Hematopoietic multipotent progenitor cell treated with erythropoietin and hydrocortisone succinate and interleukin-3 and kit ligand, for 6 days (in vitro differentiated cells): ENCODE data around the gene DECR2.

Experiments used
- DNase-seq: peaks from one replicate; pipeline ENCODE4 v3.0.0-alpha.2; 2015

DECR2 gene

DNA sequence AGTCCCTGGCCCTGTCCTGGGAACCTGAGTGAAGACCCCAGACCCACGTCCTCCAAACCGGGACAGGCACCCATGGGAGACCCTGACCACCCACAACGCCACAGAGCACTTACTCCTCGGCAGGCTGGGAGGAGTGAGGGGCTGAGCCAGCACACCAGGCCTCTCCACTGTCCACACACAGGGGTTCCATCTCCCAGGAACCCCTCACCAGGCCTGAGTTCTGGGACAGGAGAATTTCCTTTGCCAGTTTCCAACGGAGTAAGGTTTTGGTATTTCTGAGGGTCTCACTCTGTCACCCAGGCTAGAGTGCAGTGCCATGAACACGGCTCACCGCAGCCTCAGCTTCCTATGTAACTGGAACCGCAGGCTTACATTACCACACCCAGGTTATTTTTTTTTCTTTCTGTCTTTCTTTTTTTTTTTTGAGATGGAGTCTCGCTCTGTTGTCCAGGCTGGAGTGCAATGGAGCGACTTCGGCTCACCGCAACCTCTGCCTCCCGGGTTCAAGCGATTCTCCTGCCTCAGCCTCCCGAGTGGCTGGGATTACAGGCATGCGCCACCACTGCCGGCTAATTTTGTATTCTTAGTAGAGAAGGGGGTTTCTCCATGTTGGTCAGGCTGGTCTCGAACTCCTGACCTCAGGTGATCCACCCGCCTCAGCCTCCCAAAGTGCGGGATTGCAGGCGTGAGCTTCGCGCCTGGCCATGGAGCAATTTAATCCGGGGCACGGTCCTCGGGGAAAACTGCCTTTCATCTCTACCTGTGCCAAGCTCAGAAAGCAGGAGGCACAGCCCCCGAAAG lies 21.5 kb upstream of the DECR2 start:
- no peak for DNase-seq

DNA sequence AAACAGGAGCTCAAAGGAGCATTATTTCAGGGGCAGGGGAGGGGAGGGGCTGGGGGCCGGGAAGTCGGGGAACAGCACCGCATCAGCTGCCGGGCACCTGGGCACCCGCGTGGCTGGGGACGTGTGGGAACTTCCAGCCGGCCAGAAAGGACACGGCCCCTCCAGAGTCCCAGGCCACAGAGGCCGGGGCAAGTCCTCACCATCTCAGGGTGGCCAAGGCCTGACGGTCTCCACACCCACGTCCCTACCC lies 21.0 kb upstream of the DECR2 start:
- peak; percentile 41 for DNase-seq

DNA sequence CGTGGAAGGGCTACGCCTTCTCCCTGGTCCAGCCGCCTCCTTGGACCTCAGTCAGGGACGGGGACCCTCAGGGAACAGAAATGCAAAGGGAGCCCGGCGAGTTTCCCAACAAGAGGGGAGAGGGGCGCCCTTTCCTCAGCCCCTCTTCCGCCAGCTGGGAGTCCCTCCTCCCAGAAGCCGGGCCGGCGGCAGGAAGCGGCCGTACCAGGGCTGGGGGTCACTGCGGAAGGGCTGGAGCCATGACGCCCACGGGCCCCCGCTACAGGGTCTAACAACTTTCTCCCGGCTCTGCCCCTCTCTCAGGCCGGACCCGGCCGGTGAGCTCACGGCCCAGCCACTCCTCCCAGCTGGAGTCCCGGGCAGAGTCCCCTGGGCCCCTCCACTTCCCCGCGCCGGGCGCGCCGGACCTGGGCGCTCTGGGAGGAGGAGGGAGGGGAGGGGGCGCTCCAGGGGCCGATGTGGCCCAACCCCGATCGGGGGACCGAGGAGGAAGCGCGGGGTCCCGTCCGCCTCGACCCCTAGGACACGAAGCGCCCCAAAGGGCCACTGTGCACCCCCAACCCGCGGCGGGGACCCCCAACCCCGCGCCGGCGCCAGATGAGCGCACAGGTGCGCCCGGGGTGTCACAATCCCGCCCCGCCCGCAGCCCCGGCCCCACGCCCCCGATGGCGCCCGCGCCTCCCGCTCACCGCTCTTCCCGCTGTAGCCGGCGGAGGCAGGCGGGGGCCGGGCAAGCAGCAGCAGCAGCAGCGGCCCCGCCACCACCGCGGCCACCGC lies 20.5 kb upstream of the DECR2 start:
- peak; percentile 50 for DNase-seq

DNA sequence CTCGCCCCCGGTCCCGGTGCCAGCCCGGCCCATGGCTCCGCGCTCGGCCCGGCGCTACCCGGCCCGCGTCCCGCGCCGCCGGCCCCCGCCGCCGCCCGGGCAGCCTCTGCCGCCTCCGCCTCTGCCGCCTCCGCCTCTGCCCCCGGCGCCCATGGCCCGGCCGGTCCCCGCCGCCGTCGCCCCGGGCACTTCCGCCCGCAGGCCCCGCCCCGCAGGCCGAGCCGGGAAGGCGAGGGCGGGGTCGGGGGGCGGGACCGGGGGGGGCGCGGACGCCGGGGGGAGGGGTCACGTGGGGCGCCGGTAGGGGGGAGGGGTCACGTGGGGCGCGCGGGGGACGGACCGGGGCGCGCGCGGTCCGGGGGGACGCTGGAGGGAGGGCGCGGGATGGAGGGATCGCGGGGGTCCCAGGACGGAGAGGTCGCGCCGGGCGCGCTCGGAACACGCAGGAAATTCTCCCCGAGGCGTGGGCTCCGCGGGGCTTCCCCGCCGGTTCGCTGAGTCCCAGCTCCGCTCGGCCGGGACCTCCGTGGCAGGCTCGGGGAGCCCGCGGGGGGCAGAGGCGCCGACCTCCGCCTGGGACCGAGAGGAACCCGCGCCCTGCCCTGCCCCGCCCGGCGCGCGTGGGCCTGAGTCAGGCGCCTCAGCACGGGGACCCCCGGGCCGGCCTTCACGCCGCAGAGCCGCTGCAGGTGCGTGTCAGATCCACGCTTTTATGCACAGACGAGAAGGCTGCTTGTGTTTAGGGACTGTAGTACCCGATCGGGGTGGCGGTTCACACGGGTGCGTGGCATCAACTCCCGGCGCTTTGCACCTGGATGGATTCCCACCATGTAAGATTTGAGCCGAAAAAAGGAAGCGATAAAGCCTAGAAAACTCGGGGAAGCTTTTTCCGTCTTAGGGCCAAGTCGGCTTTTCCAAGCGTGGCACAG lies 19.6 kb upstream of the DECR2 start, which contains the start of gene PGAP6:
PGAP6 (minus strand) TSS at position 190 of the 929 bp plus-strand sequence; CDS start at position 33, 157 bp downstream.
- peak; percentile 80 for DNase-seq

DNA sequence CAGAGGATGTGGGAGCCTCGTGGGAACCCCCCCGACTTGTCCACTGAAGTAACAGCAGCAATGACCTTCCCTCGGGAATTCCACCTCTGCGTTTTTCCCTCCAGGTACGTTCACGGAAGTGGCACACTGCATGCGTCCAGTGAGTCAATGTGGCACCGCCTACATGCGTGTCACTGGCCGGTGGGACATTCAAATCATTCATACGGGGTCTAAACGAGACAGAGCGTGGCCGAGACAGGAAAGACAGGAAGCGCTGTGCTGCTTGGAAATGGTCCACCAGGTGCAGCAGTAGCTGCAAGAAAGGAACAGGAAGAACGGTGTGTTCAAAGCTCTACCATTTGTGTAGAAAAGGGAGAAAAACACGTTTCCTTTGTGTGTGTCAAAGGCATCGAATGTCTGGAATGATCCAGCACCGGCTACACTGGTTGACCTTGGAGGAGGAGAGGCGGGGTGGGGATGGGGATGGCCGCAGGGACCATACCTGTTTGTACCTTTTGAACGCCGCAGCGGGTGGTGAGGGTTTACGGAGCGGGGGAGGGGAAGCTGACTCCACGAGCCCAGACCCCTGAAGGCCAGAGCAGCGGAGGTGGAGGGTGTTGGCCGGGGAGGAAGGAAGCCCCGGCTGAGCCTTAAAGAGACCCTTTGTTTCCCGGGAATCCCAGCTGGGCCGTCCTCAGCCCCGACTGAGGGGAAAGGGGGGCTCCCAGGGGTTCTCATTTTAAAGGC lies 18.2 kb upstream of the DECR2 start:
- no peak for DNase-seq

DNA sequence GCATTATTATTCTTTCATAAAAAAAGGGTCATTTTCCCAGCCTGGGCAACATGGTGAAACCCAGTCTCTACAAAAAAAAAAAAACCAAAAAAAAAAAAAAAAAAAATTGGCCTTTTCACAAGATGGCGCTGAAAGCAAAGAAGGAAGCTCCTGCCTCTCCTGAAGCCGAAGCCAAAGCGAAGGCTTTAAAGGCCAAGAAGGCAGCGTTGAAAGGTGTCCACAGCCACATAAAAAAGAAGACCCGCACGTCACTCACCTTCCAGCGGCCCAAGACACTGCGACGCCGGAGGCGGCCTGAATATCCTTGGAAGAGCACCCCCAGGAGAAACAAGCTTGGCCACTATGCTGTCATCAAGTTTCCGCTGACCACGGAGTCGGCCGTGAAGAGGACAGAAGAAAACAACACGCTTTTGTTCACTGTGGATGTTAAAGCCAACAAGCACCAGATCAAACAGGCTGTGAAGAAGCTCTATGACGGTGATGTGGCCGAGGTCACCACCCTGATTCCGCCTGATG lies 15.0 kb upstream of the DECR2 start:
- peak; percentile 55 for DNase-seq

DNA sequence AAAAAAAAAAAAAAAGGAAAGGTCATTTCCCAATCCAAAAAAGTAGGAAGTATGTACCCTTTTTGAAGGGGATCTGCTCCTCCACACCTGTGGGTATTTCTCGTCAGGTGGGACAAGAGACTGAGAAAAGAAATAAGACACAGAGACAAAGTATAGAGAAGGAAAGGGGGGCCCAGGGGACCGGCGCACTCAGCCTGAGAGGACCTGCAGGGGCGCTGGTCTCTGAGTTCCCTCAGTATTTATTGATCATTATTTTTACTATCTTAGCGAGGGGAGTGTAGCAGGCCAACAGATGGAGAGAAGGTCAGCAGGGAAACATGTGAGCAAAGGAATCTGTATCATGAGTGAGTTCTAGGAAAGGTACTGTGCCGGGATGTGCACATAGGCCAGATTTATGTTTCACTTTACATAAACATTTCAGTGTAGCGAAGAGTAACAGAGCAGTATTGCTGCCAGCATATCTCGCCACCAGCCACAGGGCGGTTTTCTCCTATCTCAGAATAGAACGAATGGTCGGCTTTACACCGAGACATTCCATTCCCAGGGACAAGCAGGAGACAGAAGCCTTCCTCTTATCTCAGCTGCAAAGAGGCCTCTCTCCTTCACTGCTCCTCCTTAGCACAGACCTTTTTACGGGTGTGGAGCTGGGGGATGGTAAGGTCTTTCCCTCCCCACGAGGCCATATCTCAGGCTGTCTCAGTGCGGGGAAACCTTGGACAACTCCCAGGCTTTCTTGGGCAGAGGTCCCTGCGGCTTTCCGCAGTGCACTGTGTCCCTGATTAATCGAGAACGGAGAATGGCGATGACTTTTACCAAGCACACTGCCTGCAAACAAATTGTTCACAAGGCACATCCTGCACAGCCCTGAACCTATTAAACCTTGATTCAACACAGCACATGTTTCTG lies 13.7 kb upstream of the DECR2 start:
- DNase-seq, result peak; percentile 73

DNA sequence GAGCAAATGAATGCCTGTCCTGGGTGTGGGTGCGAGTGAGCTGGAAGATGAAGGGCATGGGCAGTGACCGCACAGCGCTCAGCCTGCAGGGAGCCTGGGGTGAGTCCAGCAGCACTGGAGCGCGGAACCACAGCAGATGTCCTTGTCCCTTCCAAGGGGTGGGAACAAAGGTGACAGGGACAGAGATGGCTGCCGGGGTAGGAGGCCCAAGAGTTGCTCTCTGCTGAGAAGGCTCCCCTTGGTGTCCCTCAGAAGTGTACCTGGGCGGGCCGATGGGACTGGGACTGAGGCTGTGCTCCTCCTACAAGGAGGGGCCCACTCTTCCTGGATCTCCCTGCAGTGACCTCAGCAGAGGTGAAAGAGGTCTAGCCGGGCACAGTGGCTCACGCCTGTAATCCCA lies 12.3 kb upstream of the DECR2 start:
- DNase-seq, result no peak

DNA sequence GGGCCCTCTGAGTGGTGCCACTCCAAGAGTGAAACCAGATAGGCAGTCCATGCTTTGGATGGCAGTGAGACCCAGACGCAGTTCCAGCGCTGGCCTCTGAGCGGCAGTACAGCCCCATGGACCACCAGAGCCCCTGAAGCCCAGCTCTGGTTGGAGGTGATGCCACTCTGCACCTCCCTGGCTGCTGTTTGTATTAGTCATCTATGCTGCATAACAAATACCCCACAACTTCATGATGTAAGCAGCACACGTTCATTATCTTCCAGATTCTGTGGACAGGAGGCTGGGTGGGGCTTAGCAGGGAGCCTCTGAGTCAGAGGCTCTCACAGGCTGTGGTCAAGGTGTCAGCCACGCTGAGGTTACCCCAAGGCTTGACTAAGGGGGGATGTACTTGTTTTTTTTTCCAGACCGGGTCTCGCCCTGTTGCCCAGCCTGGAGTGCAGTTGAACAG lies 9.8 kb upstream of the DECR2 start:
- peak; percentile 88 for DNase-seq

DNA sequence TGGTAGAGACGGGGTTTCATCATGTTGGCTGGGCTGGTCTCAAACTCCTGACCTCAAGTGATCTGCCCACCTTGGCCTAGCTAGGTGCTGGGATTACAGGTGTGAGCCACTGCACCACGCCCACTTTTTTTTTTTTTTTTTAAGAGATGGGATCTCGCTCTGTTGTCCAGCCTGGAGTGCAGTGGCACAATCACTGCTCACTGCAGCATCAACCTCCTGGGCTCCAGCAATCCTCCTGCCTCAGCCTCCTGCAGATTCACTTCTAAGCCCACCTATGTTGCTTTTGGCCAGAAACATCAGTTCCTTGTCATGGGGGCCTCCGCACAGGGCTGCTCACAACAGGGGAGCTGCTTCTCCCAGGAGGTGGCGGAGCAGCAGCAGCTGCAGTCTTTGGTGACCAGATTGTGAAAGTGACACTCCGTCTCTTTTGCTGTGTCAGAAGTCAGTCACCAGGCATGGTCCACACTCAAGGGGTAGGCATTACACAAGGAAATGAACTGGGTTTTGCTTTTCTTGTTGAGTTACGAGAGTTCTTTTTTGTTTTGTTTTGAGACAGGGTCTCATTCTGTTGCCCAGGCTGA lies 9.1 kb upstream of the DECR2 start:
- peak; percentile 70 for DNase-seq

DNA sequence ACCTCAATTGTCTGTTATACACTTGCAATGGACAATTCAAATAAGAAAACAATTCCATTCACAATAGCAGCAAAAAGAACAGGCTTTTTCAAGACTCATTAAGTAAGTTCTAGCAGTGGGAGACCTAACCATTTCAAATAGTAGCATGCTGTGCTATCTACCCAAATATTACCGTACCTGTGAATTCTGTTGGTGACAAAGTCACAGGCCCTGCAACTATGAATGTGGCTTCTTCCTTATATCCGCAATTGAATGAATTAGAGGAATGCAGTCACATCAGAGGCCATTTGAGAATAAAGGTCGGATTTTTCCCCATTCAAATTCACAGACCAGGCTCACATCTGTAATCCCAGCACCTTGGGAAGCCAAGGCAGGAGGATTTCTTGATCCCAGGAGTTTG lies 5.5 kb upstream of the DECR2 start:
- DNase-seq, result peak; percentile 39

DNA sequence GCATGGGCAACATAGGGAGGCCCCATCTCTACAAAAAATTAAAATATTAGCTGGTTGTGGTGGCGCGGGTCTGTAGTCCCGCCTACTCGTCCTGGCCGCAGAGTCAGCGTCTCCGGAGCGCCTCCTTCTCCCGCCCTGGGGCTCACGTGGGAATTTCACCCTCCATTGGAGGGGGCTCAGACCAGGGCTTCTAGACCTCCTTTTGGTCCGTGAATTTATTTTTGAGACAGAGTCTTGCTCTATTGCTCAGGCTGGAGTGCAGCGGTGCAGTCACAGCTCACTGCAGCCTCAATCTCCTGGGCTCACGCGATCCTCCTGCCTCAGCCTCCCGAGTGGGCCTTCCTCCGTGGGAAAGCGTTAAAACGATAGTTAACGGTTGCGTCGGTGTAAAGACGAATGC lies 5.1 kb upstream of the DECR2 start:
- peak; percentile 93 for DNase-seq

DNA sequence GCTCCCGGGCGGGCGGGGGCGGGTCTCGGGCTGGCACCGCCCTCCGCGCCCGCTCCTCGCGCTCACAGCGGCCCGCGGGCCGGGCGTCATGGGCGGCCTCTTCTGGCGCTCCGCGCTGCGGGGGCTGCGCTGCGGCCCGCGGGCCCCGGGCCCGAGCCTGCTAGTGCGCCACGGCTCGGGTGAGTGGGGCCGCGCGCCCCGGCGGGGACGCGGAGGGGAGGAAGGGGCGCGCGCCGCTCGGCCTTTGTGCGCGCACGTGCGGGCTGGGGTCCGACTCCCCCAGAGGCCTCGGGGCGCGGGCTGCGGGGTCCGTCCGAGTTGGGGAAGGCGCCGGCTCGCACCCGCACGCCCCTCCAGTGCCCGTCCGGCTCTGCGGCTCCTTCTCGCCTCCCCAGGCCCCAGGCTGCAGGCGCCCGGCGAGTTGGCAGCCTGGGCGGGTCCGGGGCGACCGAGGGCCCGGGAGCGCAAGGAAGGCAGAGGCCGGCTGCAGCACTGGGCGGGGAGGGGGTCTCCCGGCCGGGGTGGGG lies 4.5 kb upstream of the DECR2 start, which contains the start of gene NME4:
NME4 (plus strand) TSS at position 65 of the 527 bp plus-strand sequence; CDS start at position 89, 24 bp downstream.
- peak; percentile 59 for DNase-seq

DNA sequence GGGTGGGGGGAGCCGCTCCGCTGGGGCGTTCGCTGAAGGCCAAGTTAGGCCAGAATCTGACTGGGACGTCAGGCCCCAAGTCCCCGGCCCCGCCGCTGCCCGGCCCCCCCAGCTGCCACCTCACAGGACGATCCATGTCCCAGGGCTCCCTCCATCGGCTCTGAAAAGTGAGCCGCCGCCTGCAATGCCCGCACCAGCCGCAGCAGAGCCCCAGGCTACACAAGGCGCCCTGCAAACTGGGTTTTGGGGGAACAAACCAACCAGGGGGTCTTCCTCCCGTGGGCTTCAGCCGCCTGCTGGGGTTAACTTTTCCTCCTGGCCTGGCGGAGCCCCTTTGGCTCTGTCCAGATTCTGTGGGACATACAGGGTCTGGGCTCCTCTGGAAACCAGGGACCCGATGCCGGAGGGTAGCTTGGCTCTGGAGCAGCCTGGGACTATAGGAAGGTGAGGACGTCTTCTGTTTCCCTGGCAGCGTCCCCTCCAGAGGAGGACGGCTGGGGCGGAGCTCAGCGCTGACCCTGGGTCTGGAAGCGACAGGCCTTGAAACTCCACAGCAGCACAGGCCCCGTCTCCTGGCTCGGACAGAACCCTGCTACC lies 3.9 kb upstream of the DECR2 start:
- DNase-seq, result peak; percentile 86

DNA sequence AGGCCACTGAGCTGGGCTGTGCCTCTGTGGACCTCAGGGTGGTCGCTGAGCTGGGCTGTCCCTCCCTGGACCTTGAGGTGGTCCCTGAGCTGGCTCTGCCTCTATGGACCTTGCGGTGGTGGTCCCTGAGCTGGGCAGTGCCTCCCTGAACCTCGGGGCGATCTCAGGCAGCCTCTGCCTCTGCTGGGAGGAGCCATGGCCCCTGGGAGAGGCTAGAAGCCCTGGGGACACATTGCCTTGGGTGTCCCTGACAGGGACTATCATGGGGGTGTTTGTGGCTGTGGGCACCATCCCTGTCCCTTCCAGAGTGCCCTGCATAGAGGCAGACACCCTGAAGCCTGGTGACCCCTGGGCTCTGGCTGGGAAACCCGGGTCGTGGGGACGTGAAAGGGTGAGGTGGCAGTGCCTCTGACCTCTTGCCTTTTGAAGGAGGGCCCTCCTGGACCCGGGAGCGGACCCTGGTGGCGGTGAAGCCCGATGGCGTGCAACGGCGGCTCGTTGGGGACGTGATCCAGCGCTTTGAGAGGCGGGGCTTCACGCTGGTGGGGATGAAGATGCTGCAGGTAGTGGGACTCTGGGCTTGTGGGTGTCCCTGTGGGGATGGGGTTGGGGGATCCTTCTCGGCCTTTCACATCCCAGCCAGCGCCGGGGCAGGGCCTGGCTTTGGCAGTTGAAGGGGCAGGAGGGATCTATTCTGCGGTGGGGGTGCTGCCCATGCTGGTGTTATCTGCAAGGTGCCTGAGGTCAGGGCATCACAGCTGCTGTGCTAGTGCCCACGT lies 2.9 kb upstream of the DECR2 start:
- peak; percentile 89 for DNase-seq

DNA sequence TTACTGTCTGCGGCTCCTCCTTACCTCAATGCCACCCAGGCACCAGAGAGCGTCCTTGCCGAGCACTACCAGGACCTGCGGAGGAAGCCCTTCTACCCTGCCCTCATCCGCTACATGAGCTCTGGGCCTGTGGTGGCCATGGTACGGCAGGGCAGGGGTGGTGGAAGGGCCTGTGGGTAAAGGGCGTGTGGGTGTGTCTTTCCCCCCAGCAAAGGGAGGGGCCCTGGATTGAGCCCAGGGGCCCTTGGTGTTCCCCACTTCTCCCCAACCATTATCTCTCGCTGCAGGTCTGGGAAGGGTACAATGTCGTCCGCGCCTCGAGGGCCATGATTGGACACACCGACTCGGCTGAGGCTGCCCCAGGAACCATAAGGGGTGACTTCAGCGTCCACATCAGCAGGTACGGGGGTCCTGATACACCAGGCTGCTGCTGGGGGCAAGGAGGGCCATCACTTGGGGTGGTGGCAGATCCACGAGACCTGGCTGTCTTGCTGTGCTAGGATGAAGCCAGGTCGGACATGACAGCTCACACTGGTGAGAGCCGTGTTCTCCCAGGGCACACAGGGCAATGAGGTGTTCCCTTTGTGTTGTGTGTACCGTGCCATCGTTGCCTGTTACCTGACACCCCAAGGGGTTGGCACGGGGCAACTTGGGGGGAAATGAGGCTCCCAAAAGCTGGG lies 2.2 kb upstream of the DECR2 start:
- DNase-seq, result peak; percentile 93

DNA sequence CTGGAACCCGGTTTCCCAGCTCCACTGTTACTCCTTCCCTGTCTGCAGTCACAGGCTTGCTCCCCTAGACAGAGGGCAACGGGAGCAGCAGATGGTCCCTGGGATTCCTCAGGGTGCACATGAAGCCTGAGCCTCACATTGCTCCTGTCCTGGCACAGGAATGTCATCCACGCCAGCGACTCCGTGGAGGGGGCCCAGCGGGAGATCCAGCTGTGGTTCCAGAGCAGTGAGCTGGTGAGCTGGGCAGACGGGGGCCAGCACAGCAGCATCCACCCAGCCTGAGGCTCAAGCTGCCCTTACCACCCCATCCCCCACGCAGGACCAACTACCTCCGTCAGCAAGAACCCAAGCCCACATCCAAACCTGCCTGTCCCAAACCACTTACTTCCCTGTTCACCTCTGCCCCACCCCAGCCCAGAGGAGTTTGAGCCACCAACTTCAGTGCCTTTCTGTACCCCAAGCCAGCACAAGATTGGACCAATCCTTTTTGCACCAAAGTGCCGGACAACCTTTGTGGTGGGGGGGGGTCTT lies 1.6 kb upstream of the DECR2 start:
- DNase-seq, result peak; percentile 61

DNA sequence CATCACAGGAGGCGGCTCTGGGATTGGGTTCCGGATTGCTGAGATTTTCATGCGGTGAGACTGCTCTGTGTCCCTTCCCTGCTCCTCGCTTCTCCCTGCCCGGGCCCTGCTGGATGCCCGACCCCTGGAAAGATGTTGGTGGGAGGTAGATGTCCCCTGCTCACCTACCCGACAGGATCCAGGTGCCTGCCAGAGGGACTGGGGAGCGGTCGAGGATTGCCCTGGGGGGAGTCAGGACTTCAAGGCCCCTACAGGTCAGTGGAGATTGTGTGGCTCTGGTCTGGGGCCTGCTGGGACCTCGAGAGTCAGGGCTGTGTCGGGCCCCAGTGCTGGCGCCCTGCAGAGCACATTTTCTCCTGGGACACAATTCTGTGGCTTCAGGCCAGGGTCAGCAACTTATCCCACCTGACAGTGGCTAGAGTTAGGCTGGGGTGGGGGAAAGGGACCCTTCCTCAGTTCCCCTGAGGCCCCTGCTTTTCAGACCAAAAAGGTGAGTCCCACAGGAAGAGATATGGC lies 3.3 kb downstream of the DECR2 start:
- DNase-seq, result peak; percentile 2
